Activated CD8-positive, alpha-beta memory T cell treated with anti-CD3 and anti-CD28 coated beads, Interleukin-2, amount 50 U/mL, for 4 hours (primary cell): Measurements from ENCODE around the gene QRICH1.

ENCODE experiments used
- DNase-seq: peaks from one replicate; pipeline ENCODE4 v3.0.0-alpha.2; 2020

Gene QRICH1

DNA sequence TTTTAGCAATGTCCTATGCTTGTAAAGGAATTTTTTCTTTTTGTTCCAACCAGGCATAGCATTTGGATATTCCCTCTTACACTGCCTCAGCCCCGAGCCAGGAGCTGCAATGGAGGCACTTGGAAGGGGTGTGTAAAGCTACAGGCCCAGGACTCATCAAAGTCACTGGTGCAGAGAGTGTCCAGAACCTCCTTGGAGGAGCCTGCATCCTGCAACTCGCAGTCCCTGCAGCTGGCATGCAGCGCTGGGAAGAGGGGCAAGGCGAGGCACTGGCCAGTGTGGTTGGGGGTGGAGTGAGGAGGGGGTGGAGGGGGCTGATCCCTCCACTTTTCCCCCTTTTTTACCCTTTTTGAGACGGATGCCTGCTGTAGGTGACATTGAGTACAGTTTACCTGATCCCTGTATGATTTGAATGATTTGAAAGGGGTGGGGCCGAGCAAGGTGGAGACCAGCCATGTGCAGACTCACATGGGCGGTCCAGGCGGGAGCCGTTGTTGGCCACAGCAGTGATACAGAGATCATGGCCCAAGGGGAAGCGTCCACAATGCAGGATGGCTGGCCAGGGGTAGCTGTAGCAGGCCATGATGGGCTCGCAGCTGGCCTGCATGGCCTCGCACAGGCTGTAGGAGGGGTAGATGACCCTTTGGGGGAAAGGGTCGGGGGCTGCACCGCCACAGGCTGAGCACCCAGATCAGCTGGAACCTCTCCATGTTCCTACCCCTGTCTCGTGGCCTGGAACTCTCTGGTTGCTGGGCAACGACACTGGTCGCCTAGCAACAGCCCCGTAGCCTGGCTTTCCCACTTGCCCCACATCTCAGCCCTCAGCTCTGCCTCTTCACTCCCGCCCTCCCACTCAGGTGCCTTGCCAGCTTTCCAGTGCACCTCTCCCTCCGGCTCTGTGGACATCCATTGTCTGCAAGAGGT lies 95.9 kb downstream of the QRICH1 start:
- no peak for DNase-seq

DNA sequence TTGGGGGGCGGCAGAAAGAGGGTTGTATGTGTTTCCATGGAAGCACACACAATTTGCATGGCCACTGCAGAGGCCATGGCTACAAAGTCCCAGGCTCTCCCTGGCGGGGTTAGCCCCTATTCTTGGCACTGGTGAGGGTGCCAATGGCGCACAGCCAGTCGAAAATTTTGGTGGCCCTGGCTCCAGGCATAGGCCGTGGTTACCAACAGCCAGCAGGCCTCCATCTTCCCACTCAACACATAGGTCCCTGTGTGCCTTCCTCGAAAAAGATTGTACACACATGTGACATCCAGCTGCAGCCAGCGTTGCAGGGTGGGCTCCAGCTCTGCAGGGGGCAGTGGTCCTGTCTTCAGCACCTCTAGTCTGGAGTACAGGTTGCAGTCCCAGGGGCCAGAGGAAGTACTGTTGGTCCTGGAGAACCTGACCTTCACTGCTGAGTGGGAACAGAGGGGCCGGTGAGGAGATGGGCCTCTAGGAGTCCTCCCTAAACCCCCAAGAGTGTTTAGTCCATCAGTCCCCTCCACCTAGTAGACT lies 96.7 kb downstream of the QRICH1 start:
- DNase-seq: no peak

DNA sequence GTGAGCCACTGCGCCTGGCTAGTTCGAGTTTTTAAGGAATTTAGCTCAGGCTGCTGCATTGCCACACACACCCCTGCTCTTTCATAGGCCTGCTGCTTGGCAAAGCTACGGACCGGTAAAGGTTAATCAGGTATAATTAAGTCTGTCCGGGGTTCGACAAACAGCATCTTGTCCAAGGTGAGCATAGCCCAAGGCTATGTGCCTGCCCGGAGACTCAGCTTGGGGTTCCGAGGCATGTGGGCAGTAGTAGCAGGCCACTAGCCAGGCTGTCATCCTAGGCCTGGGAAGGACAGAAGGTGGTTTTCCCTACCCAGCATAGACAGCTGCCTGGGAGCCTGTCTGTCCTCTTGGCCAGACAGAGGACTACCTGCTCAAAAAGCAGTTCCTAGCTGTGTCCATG lies 97.2 kb downstream of the QRICH1 start:
- DNase-seq: no peak

DNA sequence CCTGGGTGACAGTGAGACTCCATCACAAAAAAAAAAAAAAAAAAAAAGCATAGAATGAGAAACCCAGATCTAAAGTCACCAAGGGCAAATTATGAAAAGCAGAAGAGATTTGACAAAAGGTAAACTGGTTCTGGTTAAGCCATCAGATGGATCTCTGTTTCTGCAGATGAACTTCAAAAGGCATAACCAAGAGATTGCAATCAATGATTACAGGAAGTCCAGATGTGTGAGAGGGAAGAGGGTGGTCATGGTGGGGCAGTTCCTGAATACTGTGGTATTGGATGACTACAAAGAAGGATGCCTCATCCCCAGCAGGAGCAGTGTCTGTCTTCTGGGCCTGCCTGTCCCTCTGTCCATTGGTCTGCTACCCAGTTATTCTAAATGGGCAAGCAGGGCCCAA lies 100.0 kb downstream of the QRICH1 start:
- DNase-seq: no peak

DNA sequence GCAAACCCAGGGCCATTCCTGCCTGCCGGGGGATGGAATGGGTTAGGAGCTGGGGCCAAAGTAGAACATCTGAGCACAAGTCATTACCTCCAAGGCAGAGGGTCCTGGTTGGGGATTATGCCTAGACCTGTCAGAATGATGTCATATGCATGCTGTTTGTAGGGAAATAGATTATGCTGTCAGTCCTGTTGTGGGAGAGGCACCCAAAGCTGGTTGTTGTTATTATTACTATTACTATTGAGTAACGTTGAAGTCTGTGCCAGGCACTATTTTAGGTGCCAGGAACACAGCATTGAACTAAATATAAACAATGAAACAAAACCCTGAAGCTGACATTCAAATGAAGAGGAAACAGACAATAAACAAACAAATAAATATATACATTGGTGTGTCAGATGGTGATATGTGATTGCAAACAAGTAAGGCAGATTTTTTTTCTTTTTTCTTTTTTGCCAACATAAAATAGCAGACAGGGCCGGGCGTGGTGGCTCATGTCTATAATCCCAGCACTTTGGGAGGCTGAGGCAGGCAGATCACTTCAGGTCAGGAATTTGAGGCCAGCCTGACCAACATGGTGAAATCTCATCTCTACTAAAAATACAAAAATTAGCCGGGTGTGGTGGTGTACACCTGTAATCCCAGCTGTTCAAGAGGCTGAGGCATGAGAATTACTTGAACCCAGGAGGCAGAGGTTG lies 101.9 kb downstream of the QRICH1 start:
- no peak for DNase-seq

DNA sequence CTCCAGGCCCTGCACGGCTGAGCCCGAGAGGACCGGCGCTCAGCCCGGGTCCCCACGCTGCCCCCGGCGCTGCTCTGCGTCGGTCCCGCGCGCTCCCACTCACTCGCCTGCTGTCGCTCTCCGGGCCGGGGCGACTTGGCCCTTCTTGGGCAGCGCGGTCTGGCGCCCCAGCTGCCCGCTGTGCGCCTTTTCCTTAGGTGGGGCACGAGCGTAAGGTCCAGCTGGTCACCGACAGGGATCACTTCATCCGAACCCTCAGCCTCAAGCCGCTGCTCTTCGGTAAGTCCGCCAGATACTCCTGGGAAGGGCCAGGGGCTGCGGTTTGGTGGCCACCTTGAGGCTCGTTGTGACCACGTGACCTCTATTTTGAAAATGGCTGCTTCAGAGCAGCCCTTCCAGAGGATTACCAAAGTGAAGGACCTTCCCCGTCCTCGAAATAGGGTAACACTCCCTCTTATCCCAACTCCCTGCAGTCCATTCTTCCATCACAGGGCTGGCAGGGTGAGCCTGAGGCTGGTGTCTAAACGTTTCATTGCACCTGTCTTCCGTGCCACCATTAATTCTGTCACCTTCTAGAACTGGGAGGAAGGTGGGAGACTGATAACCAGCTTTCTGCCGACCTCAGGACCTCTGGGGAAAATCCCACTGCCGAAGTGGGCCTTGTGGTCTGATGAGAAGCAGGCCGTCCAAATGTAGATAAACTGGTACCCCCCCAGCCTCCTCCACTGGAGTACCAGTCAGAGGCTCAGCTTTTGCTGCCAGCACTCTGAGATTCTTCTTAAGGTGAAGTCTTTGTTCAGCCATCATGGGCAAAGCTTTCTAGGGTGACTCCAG lies 103.0 kb downstream of the QRICH1 start:
- no peak for DNase-seq

DNA sequence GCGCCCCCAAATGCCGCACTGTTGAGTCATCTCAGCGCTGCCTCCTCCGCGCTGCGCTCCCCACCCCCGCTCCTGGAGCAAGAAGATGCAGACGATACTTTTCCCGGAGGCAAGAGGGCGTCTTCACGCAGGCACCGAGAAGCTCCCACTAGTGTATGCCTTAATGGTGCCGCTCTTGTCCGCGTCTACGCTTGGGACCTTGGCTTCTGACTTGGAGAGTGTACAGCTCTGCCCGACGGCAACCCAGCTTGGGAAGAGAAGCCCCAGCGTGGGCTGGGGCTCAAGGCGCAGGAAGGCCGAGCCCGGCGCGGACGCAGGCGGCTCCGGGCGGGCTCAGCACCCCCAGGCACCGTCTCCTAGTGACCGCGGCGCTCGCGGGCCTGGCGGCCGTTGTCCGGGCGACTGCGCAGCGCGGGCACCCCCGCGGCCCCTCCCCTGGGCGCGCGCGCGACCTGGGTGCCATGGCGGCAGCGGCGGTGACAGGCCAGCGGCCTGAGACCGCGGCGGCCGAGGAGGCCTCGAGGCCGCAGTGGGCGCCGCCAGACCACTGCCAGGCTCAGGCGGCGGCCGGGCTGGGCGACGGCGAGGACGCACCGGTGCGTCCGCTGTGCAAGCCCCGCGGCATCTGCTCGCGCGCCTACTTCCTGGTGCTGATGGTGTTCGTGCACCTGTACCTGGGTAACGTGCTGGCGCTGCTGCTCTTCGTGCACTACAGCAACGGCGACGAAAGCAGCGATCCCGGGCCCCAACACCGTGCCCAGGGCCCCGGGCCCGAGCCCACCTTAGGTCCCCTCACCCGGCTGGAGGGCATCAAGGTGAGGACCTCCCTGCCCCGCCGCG lies 103.9 kb downstream of the QRICH1 start, which contains the start of gene P4HTM:
Gene P4HTM, plus strand, starts transcription at position 446 of the 840 bp plus-strand sequence. Its CDS starts 16 bp downstream, at position 462.
- peak; percentile 89 for DNase-seq

DNA sequence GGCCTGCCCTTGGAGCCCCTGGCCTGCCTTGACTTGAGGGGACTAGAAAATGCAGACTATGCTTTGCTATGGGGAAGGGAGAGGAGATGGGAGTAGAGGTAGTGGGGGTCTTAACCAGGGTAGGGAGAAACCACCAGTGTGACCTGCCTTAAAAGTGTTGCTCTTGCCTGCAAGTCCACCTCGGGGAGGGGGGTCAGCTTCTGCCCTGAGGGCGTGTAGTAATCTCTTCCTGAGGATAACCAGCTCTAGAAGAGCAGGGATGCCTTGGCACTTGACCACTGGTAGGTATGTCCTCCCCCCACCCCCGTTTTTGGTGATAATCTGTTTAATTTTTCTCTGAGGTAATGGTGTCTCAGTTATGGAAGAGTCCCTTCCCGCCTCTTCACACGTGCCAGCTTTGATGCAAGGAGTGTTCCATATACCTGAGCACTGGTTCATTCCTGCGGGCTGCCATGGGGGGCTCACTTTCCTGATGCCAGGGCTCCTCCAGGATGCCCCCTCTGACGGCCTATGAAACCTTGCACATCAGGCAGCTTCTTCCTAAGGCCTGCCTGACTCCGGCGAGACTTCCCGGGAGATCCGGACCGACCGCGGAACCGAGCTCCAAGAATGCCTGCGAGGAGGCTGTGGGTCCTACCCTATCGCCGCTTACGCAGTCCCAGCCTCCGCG lies 104.6 kb downstream of the QRICH1 start:
- no peak for DNase-seq

DNA sequence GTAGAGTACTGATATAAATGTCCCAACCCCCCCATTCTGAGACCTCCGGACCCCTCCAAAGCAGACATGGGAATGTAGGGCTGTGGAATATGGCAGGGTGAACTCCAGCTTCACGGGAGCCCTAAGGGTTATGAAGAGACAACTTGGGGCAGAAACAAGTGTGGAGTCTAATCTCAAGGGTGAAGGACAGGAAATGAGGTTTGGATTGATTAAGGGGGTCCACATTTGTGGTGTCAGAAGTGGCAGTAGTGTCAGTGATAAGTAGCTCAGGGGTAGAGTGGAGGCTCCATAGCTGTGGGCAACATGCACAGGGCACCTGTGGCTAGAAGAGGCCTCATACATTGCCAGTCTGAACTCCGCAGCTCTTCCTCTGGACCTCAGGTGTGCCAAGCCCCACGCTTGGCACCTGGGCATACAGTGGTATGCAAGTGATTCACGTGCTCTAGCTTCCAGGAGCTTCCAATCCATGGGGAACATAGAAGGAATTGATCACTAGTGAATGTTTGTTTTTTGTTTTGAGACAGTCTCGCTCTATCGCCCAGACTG lies 108.0 kb downstream of the QRICH1 start:
- no peak for DNase-seq

DNA sequence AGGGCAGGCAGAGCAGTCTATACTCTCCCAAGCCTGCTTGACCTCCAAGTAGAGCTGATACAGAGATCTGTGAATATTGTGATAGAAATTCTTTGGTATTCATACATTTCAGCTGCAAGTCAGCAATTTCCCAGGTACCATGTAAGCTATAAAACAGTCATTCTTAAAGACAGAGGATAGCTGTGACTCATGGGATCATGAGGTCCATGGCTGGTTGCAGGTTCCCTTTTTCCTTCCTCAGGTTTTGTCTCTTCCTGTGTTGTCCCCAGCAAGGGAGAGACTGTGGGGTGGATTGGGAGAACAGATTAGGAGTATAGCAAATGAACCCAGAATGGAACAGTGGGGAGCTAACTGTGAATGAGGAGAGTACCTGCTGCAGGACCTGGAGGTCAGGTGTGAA lies 109.2 kb downstream of the QRICH1 start:
- DNase-seq: no peak

DNA sequence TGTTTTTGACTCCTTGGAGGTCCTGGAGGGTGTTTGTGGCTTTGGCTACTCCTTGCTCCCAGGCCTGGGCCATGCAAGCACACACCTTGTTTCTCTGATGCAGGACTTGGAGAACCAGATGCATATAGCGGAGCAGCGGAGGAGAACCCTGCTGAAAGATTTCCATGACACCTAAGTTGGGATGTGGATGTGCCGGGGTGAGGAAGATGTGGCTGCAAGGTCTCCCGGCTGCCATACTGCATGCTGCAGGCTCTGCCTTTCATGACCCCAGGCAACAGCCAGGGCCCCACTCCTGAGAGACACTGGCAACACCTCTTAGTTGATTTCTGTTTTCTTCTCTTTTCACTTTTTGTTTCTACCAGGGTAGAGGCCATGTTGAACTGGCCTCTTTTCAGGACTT lies 110.8 kb downstream of the QRICH1 start:
- no peak for DNase-seq

DNA sequence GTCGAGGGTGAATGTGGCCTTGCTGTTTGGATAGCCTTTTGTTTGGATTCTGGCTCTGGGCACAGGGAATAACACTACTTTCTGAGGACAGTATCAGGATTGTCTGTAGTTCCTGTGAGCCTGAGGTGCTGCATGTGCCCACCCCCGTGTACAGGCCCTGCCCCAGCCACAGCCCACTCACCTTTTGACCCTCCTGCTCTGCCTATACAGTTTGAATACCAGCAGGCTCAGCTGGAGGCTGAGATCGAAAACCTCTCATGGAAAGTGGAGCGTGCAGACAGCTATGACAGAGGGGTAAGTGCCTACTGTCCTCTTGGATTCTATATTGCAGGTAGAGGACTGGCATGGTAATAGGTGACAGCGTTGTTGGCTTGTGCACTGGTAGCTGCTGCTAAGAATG lies 111.2 kb downstream of the QRICH1 start:
- no peak for DNase-seq

DNA sequence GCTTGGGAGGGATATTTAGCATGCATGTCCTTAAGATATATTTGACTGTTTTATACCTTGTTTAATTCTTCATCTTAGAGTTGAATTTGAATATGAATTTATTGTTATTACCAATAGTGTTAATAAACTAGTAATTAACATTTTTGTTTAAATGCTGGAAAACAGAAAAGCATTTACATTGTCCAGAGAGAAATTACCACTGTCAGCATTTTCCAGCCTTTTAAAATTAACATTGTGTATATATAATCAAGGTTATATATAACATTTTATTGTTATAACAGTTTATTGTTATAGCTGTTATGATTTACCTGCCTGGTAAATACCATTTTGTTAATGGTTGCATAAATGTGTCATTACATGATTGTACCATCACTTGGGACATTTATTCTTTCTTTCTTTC lies 111.9 kb downstream of the QRICH1 start:
- DNase-seq: no peak

DNA sequence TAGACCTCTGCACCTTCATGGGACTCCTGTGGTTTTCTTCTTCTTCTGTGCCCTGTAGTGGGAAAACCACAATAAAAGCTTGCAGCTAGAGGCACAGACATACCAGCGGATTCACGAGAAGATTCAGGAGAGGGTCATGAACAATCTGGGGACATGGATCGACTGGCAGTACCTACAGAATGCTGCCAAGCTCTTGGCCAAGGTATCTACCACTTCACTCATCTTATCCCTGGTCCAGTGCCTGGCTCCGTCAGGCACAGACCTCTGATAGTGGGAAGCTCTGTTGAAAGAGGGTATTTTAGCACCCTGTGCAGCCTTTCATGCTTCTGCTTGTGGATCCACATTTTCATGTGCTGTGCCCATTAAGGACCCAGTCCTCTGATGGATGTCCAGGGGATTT lies 113.6 kb downstream of the QRICH1 start:
- DNase-seq: no peak
